Right lobe of liver (tissue), 4 donors: ENCODE measurements around the gene ADGRG6.

Experiments used
- POLR2A ChIP-seq: fragments of 450-650 bp; IDR thresholded peaks from one replicate; pipeline ENCODE4 v1.6.1; 2017; ENCODE audit warnings: antibody characterized with exemption, mild to moderate bottlenecking
- TF ChIP-seq, protein P1 (sequence below), 4 donors: fragments of 200-600 bp in 3 of 4; fragments of 450-650 bp in 1 of 4; IDR thresholded peaks; one replicate each; pipeline versions ENCODE4 v1.5.1 to v1.8.0; 2016 to 2022; ENCODE audit warnings: antibody characterized with exemption in 4 of 4, mild to moderate bottlenecking in 2 of 4
- donor health status: DM: no; HTN: no; CAD: no.
- donor health status: DM: no; HTN: no; CAD: no.
- donor health status: DM: no; HTN: yes; CAD: no.

DNA sequence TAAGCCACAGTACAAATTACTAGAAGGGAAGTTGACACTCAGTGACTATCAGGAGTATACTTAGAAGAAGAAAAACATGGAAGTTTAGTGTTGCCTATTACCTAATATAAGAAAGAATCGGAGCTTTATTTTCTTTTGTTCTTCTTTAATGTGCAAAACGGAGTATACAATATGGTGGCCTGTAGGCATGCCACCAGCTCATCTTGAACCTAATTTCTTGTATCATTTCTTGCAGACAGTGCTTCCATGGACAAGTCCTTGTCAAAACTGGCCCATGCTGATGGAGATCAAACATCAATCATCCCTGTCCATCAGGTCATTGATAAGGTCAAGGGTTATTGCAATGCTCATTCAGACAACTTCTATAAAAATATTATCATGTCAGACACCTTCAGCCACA is 141.3 kb downstream of the ADGRG6 start:
- TF ChIP-seq, protein P1, sequence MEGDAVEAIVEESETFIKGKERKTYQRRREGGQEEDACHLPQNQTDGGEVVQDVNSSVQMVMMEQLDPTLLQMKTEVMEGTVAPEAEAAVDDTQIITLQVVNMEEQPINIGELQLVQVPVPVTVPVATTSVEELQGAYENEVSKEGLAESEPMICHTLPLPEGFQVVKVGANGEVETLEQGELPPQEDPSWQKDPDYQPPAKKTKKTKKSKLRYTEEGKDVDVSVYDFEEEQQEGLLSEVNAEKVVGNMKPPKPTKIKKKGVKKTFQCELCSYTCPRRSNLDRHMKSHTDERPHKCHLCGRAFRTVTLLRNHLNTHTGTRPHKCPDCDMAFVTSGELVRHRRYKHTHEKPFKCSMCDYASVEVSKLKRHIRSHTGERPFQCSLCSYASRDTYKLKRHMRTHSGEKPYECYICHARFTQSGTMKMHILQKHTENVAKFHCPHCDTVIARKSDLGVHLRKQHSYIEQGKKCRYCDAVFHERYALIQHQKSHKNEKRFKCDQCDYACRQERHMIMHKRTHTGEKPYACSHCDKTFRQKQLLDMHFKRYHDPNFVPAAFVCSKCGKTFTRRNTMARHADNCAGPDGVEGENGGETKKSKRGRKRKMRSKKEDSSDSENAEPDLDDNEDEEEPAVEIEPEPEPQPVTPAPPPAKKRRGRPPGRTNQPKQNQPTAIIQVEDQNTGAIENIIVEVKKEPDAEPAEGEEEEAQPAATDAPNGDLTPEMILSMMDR (IDR thresholded peaks at IDR 0.05): no peak
- TF ChIP-seq POLR2A: no peak
